OCI-LY3 (cell line): ENCODE measurements around the gene HRAS.

Experiments used
- H2AFZ ChIP-seq: fragments of 200-600, 300-600 bp; shearing (Covaris generic); 2 replicates; pipeline ENCODE4 v1.6.0; 2014; ENCODE audit warnings: antibody characterized with exemption, low read depth, low read length
- H3K27ac ChIP-seq: fragments of 200-600, 300-600 bp; sonication (generic); 2 replicates; pipeline ENCODE4 v1.5.1; 2014; ENCODE audit warnings: mild to moderate bottlenecking, low read length, moderate library complexity, mixed read lengths
- H3K27me3 ChIP-seq: fragments of 200-600, 300-600 bp; sonication (generic); 2 replicates; pipeline ENCODE4 v1.6.1; 2014; ENCODE audit warnings: low read depth, low read length, mixed read lengths
- H3K36me3 ChIP-seq: fragments of 200-600, 300-600 bp; sonication (generic); replicated peaks from 2 replicates; pipeline ENCODE3; 2014; ENCODE audit warnings: low read depth, low read length, mixed read lengths
- H3K4me1 ChIP-seq: fragments of 300-600, 200-600 bp; sonication (generic); 2 replicates; pipeline ENCODE4 v1.6.1; 2014; ENCODE audit warnings: low read length, mixed read lengths
- H3K4me2 ChIP-seq: fragments of 200-600, 300-600 bp; sonication (generic); 2 replicates; pipeline ENCODE4 v1.6.1; 2014; ENCODE audit warnings: low read length, mixed read lengths
- H3K4me3 ChIP-seq: fragments of 300-600, 200-600 bp; sonication (generic); 2 replicates; pipeline ENCODE4 v1.5.1; 2014; ENCODE audit warnings: antibody characterized with exemption, mild to moderate bottlenecking, low read length, moderate library complexity
- H3K79me2 ChIP-seq: fragments of 300-600, 200-600 bp; shearing (Covaris generic); 2 replicates; pipeline ENCODE4 v1.6.1; 2014; ENCODE audit warnings: mild to moderate bottlenecking, low read length, mixed read lengths
- H3K9ac ChIP-seq: fragments of 300-600, 200-600 bp; shearing (Covaris generic); 2 replicates; pipeline ENCODE4 v1.6.0; 2014; ENCODE audit warnings: mild to moderate bottlenecking, low read length, moderate library complexity
- H3K9me3 ChIP-seq: fragments of 200-600, 300-600 bp; shearing (Covaris generic); 2 replicates; pipeline ENCODE4 v1.6.1; 2014; ENCODE audit warnings: low read length, mixed read lengths; ENCODE audit not compliant: insufficient read depth
- H4K20me1 ChIP-seq: fragments of 200-600, 300-600 bp; sonication (generic); 2 replicates; pipeline ENCODE4 v1.6.1; 2016; ENCODE audit warnings: low read length, mixed read lengths; ENCODE audit not compliant: insufficient read depth
- CTCF ChIP-seq: fragments of 200-600, 300-600 bp; sonication (generic); IDR thresholded peaks from 2 replicates; pipeline ENCODE4 v1.5.1; 2014; ENCODE audit warnings: antibody characterized with exemption, low read length, low read depth
- EZH2phosphoT487 ChIP-seq: fragments of 200-600 bp; shearing (Covaris generic); IDR thresholded peaks from 2 replicates; pipeline ENCODE4 v1.6.1; 2018; ENCODE audit warnings: antibody characterized with exemption, mixed run types, low read depth

HRAS gene

GRCh38 chr11:495537-495931 lies 39.8 kb downstream of the HRAS start:
- Histone ChIP-seq H3K9ac (no peak overlapping the region), H3K27ac (no peak overlapping the region)

GRCh38 chr11:494761-495536 lies 40.4 kb downstream of the HRAS start:
- no peak overlapping the region for H3K4me3 ChIP-seq
- H3K4me2 ChIP-seq: no peak overlapping the region
- no peak overlapping the region for H3K9ac ChIP-seq
- H3K27me3 ChIP-seq: no peaks in the 10 kb centered on the region
- H2AFZ ChIP-seq: no peak overlapping the region
- no peaks in the 10 kb centered on the region for H4K20me1 ChIP-seq
- no peak overlapping the region for H3K27ac ChIP-seq
- TF ChIP-seq EZH2phosphoT487: no peak
- TF ChIP-seq CTCF: no peak
- H3K36me3 ChIP-seq: peaks cover 37% of the 10 kb centered on the region
- no peaks in the 10 kb centered on the region for H3K4me1 ChIP-seq
- H3K9me3 ChIP-seq: no peaks in the 10 kb centered on the region
- H3K79me2 ChIP-seq: no peaks in the 10 kb centered on the region

More at GRCh38 chr11:495537-495931, 39.8 kb downstream of the HRAS start:
- Histone ChIP-seq H3K9me3 (no peaks in the 10 kb centered on the region), H3K4me2 (no peak overlapping the region), H3K36me3 (peaks cover 40% of the 10 kb centered on the region), H4K20me1 (no peaks in the 10 kb centered on the region), H2AFZ (no peak overlapping the region), H3K4me1 (peaks cover 2% of the 10 kb centered on the region), H3K79me2 (no peaks in the 10 kb centered on the region), H3K27me3 (no peaks in the 10 kb centered on the region), H3K4me3 (no peak overlapping the region)
- TF ChIP-seq CTCF (no peak), EZH2phosphoT487 (no peak)

GRCh38 chr11:492427-493226 lies 42.7 kb downstream of the HRAS start:
- no peak overlapping the region for H3K4me2 ChIP-seq
- H3K27me3 ChIP-seq: no peaks in the 10 kb centered on the region
- no peaks in the 10 kb centered on the region for H3K9me3 ChIP-seq
- no peaks in the 10 kb centered on the region for H3K79me2 ChIP-seq
- no peaks in the 10 kb centered on the region for H3K4me1 ChIP-seq
- no peaks in the 10 kb centered on the region for H4K20me1 ChIP-seq
- no peak overlapping the region for H2AFZ ChIP-seq
- no peak overlapping the region for H3K4me3 ChIP-seq
- peaks cover 15% of the 10 kb centered on the region for H3K36me3 ChIP-seq
- no peak overlapping the region for H3K27ac ChIP-seq
- no peak for TF ChIP-seq CTCF
- no peak for TF ChIP-seq EZH2phosphoT487
- H3K9ac ChIP-seq: no peak overlapping the region

- Histone ChIP-seq H2AFZ (no peak overlapping the region), H3K4me1 (no peaks in the 10 kb centered on the region), H3K27ac (no peak overlapping the region), H3K27me3 (no peaks in the 10 kb centered on the region), H3K9ac (no peak overlapping the region), H3K79me2 (no peaks in the 10 kb centered on the region), H3K4me3 (no peak overlapping the region), H4K20me1 (no peaks in the 10 kb centered on the region), H3K9me3 (no peaks in the 10 kb centered on the region), H3K36me3 (peaks cover 5% of the 10 kb centered on the region), H3K4me2 (no peak overlapping the region)
- TF ChIP-seq CTCF (no peak), EZH2phosphoT487 (no peak)
Observed at GRCh38 chr11:491358-491757, 44.0 kb downstream of the HRAS start.
